ENCODE data around the gene MIOS.

- no peak for TF ChIP-seq SUZ12 (IDR thresholded peaks at IDR 0.05)
- TF ChIP-seq FOXM1 (IDR thresholded peaks at IDR 0.05; ENCODE audit: borderline replicate concordance), result no peak
- no peak for TF ChIP-seq SP1 (IDR thresholded peaks at IDR 0.05)
- TF ChIP-seq FOXK2 (IDR thresholded peaks at IDR 0.05), result no peak
- no peak for TF ChIP-seq L3MBTL2 (conservative IDR thresholded peaks at IDR 0.05)
- no peak for TF ChIP-seq NFRKB (IDR thresholded peaks at IDR 0.05)
- TF ChIP-seq HDGF (IDR thresholded peaks at IDR 0.05; ENCODE audit: borderline replicate concordance), result no peak
Observed at GRCh38 chr7:7620644-7621210, 54.0 kb downstream of the MIOS start.

Data from HEK293T (cell line).